B cell (primary cell): ENCODE data around the gene MAPK8. TPM values are rescaled to one million over a fixed set of nuclear protein-coding genes. Genes with fewer than 3 reads are reported as not detected.

Experiments
- ATAC-seq: fragments of 200-7000 bp; cut with Tn5 transposase; one replicate; pipeline ENCODE4 v1.10.0; 2021; ENCODE audit warnings: low read depth, mild to moderate bottlenecking, moderate number of reproducible peaks, moderate library complexity
- CTCF ChIA-PET: fragments of 350-600 bp; sonication (Branson Sonifier 250); formaldehyde crosslinking; loops from one replicate; lab custom pipeline; 2021; ENCODE audit warnings: antibody characterized with exemption, inconsistent platforms; lab: Charles Lee
- POLR2A ChIA-PET: fragments of 350-600 bp; sonication (Branson Sonifier 250); formaldehyde crosslinking; loops from one replicate; lab custom pipeline; 2021; ENCODE audit warnings: antibody characterized with exemption; lab: Charles Lee
- DNase-seq: peaks from one replicate; pipeline ENCODE4 v3.0.0; 2013
- H2AFZ ChIP-seq: 2 replicates; pipeline ENCODE4 v1.6.1; 2012; ENCODE audit warnings: mild to moderate bottlenecking, low read depth, low read length; ENCODE audit not compliant: insufficient read depth, poor library complexity, severe bottlenecking
- H3K27ac ChIP-seq, 2 donors: 1 replicate in 1 of 2; 2 replicates in 1 of 2; pipeline ENCODE4 v1.5.1; 2012 to 2013; ENCODE audit warnings: low read length in 2 of 2, mild to moderate bottlenecking in 2 of 2, moderate library complexity in 1 of 2
- H3K27me3 ChIP-seq, 4 experiments: fragments of 200-600 bp in 1 of 4; sonication (generic) in 1 of 4; replicated peaks in 1 of 4; 1 replicate in 2 of 4; 2 replicates in 2 of 4; pipeline versions ENCODE4 v1.6.1 to v1.7.0; 2013 to 2016; ENCODE audit warnings: low read length in 3 of 4, mild to moderate bottlenecking in 2 of 4, mixed read lengths in 1 of 4, moderate library complexity in 1 of 4; ENCODE audit not compliant: insufficient read depth in 4 of 4, control insufficient read depth in 3 of 4; ENCODE audit errors: control extremely low read depth in 1 of 4
- H3K36me3 ChIP-seq, 2 experiments: replicated peaks in 1 of 2; 1 replicate in 1 of 2; 2 replicates in 1 of 2; pipeline versions ENCODE4 v1.6.1 to v1.7.1; 2013; ENCODE audit warnings: low read length in 1 of 2; ENCODE audit not compliant: insufficient read depth in 2 of 2, control insufficient read depth in 1 of 2; ENCODE audit errors: control extremely low read depth in 1 of 2, extremely low read depth in 1 of 2
- H3K4me1 ChIP-seq, 2 donors: fragments of 200-600 bp in 1 of 2; sonication (generic) in 1 of 2; 1 replicate in 1 of 2; 2 replicates in 1 of 2; pipeline versions ENCODE4 v1.5.1 to v1.6.1; 2013 to 2017; ENCODE audit warnings: low read length in 2 of 2; ENCODE audit not compliant: control insufficient read depth in 2 of 2, insufficient read depth in 2 of 2
- H3K4me2 ChIP-seq: replicated peaks from 2 replicates; pipeline ENCODE3; 2012; ENCODE audit warnings: mild to moderate bottlenecking, low read depth, low read length; ENCODE audit not compliant: poor library complexity, severe bottlenecking
- H3K4me3 ChIP-seq, 5 experiments: fragments of 200-600 bp in 1 of 5; sonication (generic) in 1 of 5; 1 replicate in 3 of 5; 2 replicates in 2 of 5; pipeline versions ENCODE4 v1.5.1 to v1.7.0; 2011 to 2016; ENCODE audit warnings: low read length in 4 of 5, mild to moderate bottlenecking in 4 of 5, low read depth in 2 of 5, control low read depth in 1 of 5, moderate library complexity in 1 of 5; ENCODE audit not compliant: insufficient read depth in 1 of 5; ENCODE audit errors: control extremely low read depth in 1 of 5, extremely low read depth in 1 of 5
- H3K79me2 ChIP-seq: fragments of 200-600 bp; sonication (generic); one replicate; pipeline ENCODE4 v1.6.0; 2016; ENCODE audit warnings: low read length; ENCODE audit not compliant: control insufficient read depth, insufficient read depth
- H3K9ac ChIP-seq: fragments of 200-600 bp; sonication (generic); 2 replicates; pipeline ENCODE4 v1.6.1; 2017; ENCODE audit warnings: mild to moderate bottlenecking, low read length, moderate library complexity
- H3K9me3 ChIP-seq, 3 donors: one replicate each; pipeline versions ENCODE4 v1.6.1 to v1.7.1; 2013; ENCODE audit warnings: low read length in 2 of 3; ENCODE audit not compliant: control insufficient read depth in 2 of 3, insufficient read depth in 1 of 3; ENCODE audit errors: control extremely low read depth in 1 of 3
- H4K20me1 ChIP-seq: 2 replicates; pipeline ENCODE4 v1.6.0; 2012; ENCODE audit warnings: mild to moderate bottlenecking, low read length; ENCODE audit not compliant: insufficient read depth, control insufficient read depth, poor library complexity, severe bottlenecking
- H3K27ac Mint-ChIP-seq: one replicate; pipeline ENCODE4 v1.8.0; 2021; ENCODE audit warnings: mixed read lengths
- H3K27me3 Mint-ChIP-seq: one replicate; pipeline ENCODE4 v1.8.0; 2021; ENCODE audit warnings: mixed read lengths
- H3K4me1 Mint-ChIP-seq: one replicate; pipeline ENCODE4 v1.8.0; 2021; ENCODE audit warnings: mixed read lengths
- H3K4me3 Mint-ChIP-seq: one replicate; pipeline ENCODE4 v1.8.0; 2021; ENCODE audit warnings: mixed read lengths
- H3K9me3 Mint-ChIP-seq: one replicate; pipeline ENCODE4 v1.8.0; 2022; ENCODE audit warnings: mixed read lengths; ENCODE audit not compliant: insufficient read depth
- CTCF ChIP-seq: fragments of 200-600 bp; IDR thresholded peaks from one replicate; pipeline ENCODE4 v1.8.0; 2022; ENCODE audit warnings: antibody characterized with exemption, mild to moderate bottlenecking
- EZH2 ChIP-seq: IDR thresholded peaks from 2 replicates; pipeline ENCODE4 v1.6.1; 2012; ENCODE audit warnings: borderline replicate concordance, low read depth, mild to moderate bottlenecking, moderate library complexity, low read length; ENCODE audit not compliant: insufficient read depth, poor library complexity, severe bottlenecking
- WGBS: methylation state at CpG from one replicate; pipeline ENCODE4 v1.1.5; 2013; ENCODE audit warnings: missing lambda C conversion rate; ENCODE audit not compliant: insufficient coverage; 5-methylcytosine and 5-hydroxymethylcytosine counted together
- intact Hi-C: fragments of 100-400 bp; cut with micrococcal nuclease; formaldehyde crosslinking; loops from one replicate; pipeline ENCODE4 v1.10.0; 2022
- polyA plus RNA-seq: library from polyadenylated mRNA; depleted of rRNA; stranded (reverse); fragments of >200 nt; gene quantifications from 2 replicates; pipeline ENCODE4 v1.2.3, GENCODE V29; 2012
- total RNA-seq, 2 donors: library from RNA; stranded (reverse); fragments of 120-200 nt in 1 of 2; gene quantifications; 1 replicate in 1 of 2; 2 replicates in 1 of 2; pipeline versions ENCODE4 v1.2.3 to v1.2.4, GENCODE V29; 2013 to 2022

Gene MAPK8
- total and polyA plus RNA-seq, 2 donors (not counting 1 experiment from before 2014, with no cell fraction given), result 13.7 to 40.0 TPM

GRCh38 chr10:48400129-48400849, 93.8 kb downstream of the MAPK8 start:
- WGBS, result no CpG with 5 or more reads among the region's 3 CpGs
- no peaks in the 10 kb centered on the region for H3K4me1 ChIP-seq
- no peaks in the 10 kb centered on the region for H3K9me3 Mint-ChIP-seq
- peaks cover 8% of the 10 kb centered on the region for H4K20me1 ChIP-seq
- H3K27me3 ChIP-seq, result no peaks in the 10 kb centered on the region
- no peak overlapping the region for H3K27ac ChIP-seq
- H3K36me3 ChIP-seq, result no peaks in the 10 kb centered on the region
- ChIA-PET CTCF (interaction anchor here (0.6 kb wide), 1 partner anchor 21 kb away, joined by 3 read pairs; no protein-coding TSS in a partner anchor), POLR2A (no interaction called here)
- no peaks in the 10 kb centered on the region for H3K79me2 ChIP-seq
- no peaks in the 10 kb centered on the region for H3K27me3 Mint-ChIP-seq
- ATAC-seq (no peak), DNase-seq (no peak)
- H3K4me3 ChIP-seq, result no peak overlapping the region
- H2AFZ ChIP-seq, result no peak overlapping the region
- no peak for TF ChIP-seq CTCF
- TF ChIP-seq EZH2, result no peak
- H3K27ac Mint-ChIP-seq, result no peak overlapping the region
- H3K9me3 ChIP-seq, result no peaks in the 10 kb centered on the region
- intact Hi-C loops, result no loop called here
- no peak overlapping the region for H3K4me2 ChIP-seq
- no peak overlapping the region for H3K9ac ChIP-seq
- H3K4me1 Mint-ChIP-seq, result peaks cover 5% of the 10 kb centered on the region
- H3K4me3 Mint-ChIP-seq, result no peak overlapping the region

GRCh38 chr10:48400850-48401220, 94.4 kb downstream of the MAPK8 start:
- POLR2A ChIA-PET, result no interaction called here

More at GRCh38 chr10:48400850-48401220, 94.4 kb downstream of the MAPK8 start:
- Mint-ChIP-seq H3K9me3 (no peaks in the 10 kb centered on the region), H3K4me3 (no peak overlapping the region), H3K27me3 (no peaks in the 10 kb centered on the region), H3K27ac (no peak overlapping the region), H3K4me1 (peaks cover 5% of the 10 kb centered on the region)
- TF ChIP-seq EZH2 (no peak), CTCF (no peak)
- CTCF ChIA-PET, result no interaction called here
- Histone ChIP-seq H3K9ac (no peak overlapping the region), H3K4me2 (no peak overlapping the region), H3K36me3 (peaks cover 0 to 4% of the 10 kb centered on the region in 2 experiments), H3K79me2 (no peaks in the 10 kb centered on the region), H3K9me3 (no peaks in the 10 kb centered on the region), H3K4me1 (no peaks in the 10 kb centered on the region), H3K27ac (no peak overlapping the region), H4K20me1 (peaks cover 8% of the 10 kb centered on the region), H3K27me3 (no peaks in the 10 kb centered on the region), H2AFZ (no peak overlapping the region), H3K4me3 (no peak overlapping the region)
- no CpG with 5 or more reads among the region's 1 CpG for WGBS
- ATAC-seq (no peak), DNase-seq (no peak)
- intact Hi-C loops, result no loop called here
